Renal cortical epithelial cell (primary cell): Measurements from ENCODE around the gene CDC14A. TPM values are rescaled to one million over a fixed set of nuclear protein-coding genes. Genes with fewer than 3 reads are reported as not detected.
A peak's percentile ranks its signal among the peaks of the same experiment; 100 is the strongest.
"Not testable (repeated sequence)": the region's sequence is repeated elsewhere in the genome, so short reads cannot be mapped to it uniquely, and the experiment has no call there.

Source experiments
- DNase-seq: peaks from one replicate; pipeline ENCODE4 v3.0.0-alpha.2; 2011; ENCODE audit warnings: low read depth
- total RNA-seq: library from RNA; depleted of rRNA; stranded (reverse); fragments of >200 nt; gene quantifications from 2 replicates; pipeline ENCODE4 v1.2.3, GENCODE V29; 2014

The CDC14A gene
- total RNA-seq, 1 donor from 2014 or later = 6.5 TPM

DNA sequence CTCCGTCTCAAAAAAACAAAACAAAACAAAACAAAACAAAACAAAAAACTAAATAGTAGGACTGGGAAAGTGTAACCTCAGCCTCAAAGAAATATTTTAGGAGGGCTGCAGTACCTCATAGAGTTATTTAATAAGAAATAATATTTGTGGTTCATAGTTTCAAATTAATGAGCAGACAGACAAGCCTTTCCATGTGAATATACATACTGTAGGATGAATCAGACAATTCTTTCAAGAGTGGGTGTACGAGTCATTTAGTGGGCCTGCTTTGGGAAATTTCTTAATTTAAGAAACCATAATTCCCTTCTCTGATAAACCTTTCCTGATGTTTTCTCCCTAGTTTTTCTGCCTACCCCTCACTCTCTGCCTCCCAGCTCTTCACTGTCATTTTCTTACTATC lies 52.5 kb downstream of the CDC14A start:
- no peak for DNase-seq

GRCh38 chr1:100405902-100406301 lies 53.6 kb downstream of the CDC14A start:
- DNase-seq = not testable (repeated sequence)

- DNase-seq = not testable (repeated sequence)
Measured at GRCh38 chr1:100407390-100407789, 55.1 kb downstream of the CDC14A start.

GRCh38 chr1:100411019-100411418 lies 58.7 kb downstream of the CDC14A start:
- DNase-seq = no peak

- no peak for DNase-seq
Measured at GRCh38 chr1:100411574-100411973, 59.3 kb downstream of the CDC14A start.

GRCh38 chr1:100413035-100413434 lies 60.7 kb downstream of the CDC14A start:
- DNase-seq = peak; percentile 27

GRCh38 chr1:100414693-100415497 lies 62.6 kb downstream of the CDC14A start:
- DNase-seq = no peak

- DNase-seq = peak; percentile 10
Measured at GRCh38 chr1:100415498-100415778, 63.1 kb downstream of the CDC14A start.

GRCh38 chr1:100419072-100419471 lies 66.8 kb downstream of the CDC14A start:
- DNase-seq = no peak

DNA sequence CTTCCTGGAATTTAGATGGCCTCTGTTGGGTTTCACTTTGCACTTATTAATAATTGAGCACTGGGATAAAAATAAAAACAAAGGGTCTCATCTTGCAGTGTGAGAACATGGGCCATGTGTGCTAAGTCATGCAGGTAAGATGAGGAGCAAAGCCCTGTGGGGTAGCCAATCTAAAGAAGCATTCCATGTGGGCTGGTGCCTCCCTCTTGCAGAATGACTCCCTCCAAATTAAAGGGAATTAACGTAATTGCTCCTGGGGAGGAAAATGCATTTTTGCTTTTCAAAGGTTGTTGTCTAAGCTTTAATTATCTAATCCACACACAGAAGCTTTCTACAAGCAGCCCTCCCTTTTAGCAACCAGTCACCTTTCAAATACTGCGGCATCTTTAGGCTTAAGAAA lies 69.8 kb downstream of the CDC14A start:
- no peak for DNase-seq

- no peak for DNase-seq
Measured at GRCh38 chr1:100423832-100424337, 71.6 kb downstream of the CDC14A start.

DNA sequence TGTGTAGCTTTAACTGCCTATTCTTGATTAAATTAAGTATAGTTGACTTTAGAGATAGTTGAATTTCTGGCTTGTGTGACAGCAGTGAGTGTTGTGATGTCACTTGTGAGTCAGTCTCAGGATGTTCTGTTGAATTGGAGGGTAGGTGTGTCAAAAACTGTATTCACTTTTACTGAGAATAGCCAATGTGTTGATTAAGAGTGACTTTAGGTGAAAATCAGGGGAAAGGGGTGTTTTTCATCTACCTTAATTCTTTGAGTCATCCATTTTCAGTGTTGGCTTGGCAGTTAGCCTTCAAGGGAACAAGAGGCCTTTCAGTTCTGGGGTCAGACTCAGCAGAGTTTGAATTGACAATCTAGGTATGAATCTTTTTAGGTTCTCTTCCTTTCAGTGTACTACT lies 75.9 kb downstream of the CDC14A start:
- DNase-seq = no peak

DNA sequence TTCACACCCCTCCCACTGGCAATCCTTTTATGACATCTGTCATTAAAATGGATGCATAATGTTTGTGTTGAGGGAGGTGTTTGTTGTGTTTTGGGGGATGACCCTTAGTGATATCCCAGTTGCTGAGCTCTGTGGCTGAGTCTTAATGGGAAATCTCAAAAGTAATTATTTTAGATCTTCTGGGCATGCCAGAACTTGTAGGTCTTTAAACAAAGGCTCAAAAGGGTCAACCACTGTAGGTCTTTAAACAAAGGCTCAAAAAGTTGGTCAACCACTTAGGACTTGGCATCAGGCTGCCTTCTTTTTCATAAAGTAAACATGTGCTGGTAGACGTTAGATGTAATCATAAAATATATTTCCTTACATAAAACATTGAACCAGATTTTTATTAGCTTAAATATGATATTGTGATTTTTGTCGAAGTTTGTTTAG lies 78.0 kb downstream of the CDC14A start:
- DNase-seq = no peak

- DNase-seq = no peak
Measured at GRCh38 chr1:100431954-100432353, 79.6 kb downstream of the CDC14A start.

DNA sequence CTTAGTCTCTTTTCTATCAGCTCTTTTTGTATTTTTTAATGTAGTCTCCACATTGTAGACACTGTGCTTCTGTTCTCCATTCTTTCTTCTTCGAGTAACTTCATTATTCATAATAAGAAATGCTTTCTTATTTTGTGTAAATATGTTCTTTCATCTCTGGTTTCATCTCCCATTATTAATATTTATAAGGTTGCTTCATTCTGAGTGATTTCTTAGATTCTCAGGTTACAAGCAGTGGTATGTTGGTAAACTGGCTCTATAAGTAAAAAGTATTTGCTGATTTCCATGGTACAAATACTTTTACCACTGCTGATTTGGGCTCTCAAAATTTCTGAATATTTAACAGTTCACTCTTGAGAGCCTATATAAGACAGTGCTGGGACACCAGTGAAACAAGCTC lies 81.3 kb downstream of the CDC14A start:
- DNase-seq = no peak

- no peak for DNase-seq
Measured at GRCh38 chr1:100434831-100435230, 82.5 kb downstream of the CDC14A start.

DNA sequence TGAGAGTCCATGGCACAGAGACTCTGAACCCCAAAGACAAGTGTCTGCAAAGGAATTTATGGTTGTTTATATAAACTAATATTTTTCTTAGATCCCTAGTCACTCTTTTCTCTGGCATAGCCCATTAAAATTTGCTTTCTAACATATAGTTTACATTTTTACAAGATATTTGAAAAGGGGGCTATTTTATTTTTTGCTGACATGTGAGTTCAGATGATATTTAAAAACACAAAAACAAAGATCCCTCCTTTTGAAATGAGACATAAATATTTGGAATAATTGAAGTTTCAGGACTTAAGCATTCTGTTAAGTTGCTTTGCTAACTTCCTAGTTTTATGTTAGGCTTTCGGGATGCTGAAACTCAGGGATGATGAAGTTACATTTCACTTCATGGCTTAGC lies 86.1 kb downstream of the CDC14A start:
- no peak for DNase-seq

DNA sequence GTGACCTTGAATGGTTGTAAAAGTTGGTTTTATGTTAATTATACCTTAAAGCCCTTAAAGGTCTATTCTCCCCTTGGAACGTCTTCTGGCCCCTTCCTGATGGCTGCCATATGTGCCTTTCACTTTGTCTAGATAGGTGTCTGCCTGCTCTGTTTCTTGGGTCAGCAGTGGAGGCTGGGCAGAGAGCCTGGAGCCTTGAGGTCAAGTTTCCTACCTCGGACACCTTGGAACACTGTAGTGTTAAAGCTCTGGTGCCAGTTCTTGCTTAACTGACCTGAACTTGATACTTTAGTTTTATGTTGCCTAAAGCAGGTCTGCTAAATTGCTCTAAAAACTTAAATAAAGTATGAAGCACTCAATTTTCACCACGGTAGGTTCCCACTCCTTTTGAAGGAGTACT lies 86.5 kb downstream of the CDC14A start:
- DNase-seq = no peak

- DNase-seq = no peak
Measured at GRCh38 chr1:100440075-100440809, 87.9 kb downstream of the CDC14A start.

DNA sequence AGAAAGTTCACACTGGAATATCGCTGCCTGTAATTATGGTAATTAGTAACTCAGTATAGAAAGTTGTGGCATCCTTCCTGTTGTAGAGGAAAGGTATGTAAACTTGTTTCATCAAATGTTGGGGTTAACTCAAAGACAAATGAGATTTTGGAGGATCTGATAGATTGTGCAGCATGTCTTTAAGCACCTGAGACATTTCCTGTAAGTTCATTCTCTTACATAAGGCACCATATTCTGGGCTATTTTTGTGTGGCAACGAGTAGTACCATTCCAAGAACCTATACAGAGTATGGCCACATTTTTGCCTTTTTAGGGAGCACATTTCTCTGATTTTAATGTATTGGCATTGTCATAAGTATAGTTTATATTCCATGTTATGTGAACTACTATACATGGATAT lies 88.8 kb downstream of the CDC14A start:
- no peak for DNase-seq

DNA sequence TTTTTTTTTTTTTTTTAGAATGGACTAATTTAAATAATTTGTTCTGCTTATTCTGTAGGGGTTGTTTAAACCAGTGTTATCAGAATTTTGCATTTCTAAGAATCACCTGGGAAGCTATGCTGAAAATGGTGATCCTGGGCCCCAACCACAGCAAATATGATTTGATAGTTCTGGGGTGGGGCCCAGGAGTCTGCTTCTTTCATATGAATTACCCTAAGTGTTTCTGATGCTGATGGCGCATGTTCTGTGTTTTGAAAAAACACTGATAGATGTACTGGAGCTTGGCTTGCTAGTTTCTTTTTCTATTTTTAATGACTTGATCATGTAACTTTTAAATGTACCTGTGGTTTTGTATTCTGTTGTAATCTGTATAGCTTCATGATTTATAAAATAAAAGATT lies 89.3 kb downstream of the CDC14A start:
- DNase-seq = no peak

DNA sequence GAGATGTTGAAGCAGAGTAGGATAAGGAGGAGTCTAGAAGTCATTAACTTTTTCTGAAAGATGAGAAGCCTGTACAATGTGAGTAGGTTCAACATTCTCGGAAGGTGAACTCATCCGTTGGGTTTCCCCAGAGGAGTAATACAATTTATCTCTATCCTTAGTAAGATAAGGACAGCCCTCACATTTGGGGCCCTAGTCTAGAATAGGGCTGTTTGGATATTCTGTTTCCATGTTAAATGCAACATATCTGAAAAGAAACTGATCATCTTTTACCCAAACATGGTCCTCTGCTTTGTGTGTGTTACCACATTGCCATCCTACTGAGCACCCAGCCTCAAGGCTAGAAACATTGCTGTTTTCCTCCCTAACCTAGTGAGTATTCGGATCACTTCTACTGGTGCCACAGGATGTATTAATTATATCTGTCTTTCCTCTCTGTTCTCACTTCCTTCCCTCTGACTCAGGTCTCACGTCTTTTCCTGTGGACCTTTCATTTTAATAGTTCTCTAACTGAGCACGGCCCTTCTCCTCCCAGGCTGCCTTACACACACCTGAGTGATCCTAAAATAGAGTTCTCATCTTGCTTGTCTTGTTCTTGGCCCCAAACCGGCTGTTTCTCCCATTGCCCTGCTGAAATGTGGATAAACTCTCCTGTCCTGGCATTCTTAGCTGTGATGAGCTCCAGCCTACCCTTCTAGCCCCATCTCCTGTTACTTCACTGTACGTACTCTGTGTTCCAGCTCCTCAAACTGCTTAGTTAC lies 91.7 kb downstream of the CDC14A start:
- peak; percentile 19 for DNase-seq

- no peak for DNase-seq
Measured at GRCh38 chr1:100445565-100445964, 93.3 kb downstream of the CDC14A start.
